Activated gamma-delta T cell treated with Interleukin-2 at 50 U/mL for 16 hours (primary cell): ENCODE results near the gene HBG1.
"Not testable (repeated sequence)": the region's sequence is repeated elsewhere in the genome, so short reads cannot be mapped to it uniquely, and the experiment has no call there.

ENCODE experiments used
- DNase-seq: peaks from one replicate; pipeline ENCODE4 v3.0.0-alpha.2; 2020

The HBG1 gene

DNA sequence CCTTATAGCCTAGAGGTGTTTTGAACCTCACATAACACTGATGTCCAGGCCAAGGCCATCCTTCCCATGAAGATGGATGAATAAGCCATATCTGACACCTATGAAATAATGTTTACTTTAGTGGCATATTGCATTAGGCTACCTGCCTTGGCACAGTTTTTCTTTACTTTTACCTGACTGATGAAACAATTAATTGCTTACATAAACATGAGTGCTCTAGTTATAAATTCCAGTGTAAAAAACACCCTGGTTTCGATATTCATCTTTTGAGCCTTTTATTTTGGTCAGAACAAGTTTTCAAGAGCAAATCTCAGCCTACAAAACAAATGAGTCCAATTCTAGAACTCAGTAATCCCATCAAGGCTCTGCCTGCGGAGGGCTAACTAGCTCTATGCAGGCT is 27.0 kb upstream of the HBG1 start:
- no peak for DNase-seq

DNA sequence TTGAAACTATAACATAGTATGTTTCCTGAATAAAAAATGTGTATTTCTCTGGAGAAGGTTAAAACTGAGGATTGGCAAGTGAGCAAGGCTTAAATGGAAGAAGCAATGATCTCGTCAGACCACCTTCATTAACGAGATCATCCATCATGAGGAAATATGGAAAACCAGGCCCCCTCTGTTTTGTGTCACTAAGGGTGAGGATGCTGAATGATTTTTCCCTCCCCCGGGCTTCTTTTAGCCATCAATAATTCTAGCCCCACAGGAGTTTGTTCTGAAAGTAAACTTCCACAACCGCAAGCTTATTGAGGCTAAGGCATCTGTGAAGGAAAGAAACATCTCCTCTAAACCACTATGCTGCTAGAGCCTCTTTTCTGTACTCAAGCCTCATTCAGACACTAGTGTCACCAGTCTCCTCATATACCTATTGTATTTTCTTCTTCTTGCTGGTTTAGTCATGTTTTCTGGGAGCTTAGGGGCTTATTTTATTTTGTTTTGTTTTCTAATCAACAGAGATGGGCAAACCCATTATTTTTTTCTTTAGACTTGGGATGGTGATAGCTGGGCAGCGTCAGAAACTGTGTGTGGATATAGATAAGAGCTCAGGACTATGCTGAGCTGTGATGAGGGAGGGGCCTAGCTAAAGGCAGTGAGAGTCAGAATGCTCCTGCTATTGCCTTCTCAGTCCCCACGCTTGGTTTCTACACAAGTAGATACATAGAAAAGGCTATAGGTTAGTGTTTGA is 25.9 kb upstream of the HBG1 start:
- DNase-seq: no peak

DNA sequence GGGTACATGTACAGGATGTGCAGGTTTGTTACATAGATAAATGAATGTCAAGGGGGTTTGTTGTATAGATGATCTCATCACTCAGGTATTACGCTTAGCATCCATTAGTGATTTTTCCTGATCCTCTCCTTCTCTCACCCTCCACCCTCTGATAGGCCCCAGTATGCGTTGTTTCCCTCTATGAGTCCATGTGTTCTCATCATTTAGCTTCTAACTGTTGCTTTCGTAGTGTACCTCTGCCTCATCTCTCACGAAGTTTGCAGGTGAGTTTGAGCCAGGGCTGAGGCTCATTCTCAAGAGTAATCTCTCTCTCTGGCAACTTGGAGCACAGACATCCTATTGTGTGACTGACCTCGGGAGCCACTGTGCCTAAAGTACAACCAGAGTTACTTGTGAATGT is 24.7 kb upstream of the HBG1 start:
- DNase-seq: no peak

DNA sequence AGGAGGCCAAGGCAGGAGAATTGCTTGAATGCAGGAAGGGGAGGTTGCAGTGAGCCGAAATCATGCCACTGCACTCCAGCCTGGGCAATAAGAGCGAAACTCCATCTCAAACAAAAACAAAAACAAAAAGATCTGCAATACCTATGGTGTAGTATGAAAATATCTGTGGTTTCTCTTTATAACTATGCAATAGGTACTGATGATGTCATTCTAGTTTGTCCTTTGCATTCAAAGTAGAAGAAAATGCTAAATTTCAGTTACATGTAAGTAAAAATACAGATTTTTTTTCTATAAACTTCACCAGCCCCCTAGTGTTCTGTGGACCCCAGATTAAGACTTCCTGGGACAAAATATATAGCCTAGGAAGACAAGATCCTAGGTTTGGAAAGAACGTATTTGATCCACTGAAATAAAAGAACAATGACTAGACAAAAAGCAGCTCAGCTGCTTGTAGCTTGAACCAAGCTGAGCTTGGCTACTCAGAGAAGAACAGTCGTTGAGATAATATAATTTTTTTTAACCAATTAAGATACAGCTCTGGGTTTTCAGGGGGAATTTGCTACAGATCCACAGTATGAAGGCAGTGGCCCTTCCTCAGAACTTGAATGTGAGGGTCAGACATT is 22.8 kb upstream of the HBG1 start:
- no peak for DNase-seq

DNA sequence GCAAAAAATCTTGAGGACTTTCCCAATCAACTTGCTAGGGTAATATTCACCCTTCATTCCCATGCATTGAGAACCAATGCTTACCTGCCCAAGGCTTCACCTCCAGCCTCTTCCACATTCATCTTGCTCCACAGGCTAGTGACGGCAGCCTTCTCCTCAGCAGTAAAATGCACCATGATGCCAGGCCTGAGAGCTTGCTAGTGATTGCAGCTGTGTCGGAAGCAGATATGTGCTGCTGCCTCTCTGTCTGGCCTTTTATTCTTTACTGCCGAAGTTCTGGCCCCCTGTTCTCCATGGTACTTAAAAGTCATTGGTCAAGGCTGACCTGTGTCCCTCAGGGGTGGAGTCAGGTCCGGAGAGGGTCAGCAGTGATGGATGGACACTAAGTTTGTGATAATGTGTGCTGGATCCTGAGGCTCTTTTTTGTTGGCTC is 20.1 kb upstream of the HBG1 start, which contains the start of gene HBE1:
HBE1 (minus strand) TSS at position 231 of the 433 bp plus-strand sequence; CDS start at position 176, 55 bp downstream.
- no peak for DNase-seq

DNA sequence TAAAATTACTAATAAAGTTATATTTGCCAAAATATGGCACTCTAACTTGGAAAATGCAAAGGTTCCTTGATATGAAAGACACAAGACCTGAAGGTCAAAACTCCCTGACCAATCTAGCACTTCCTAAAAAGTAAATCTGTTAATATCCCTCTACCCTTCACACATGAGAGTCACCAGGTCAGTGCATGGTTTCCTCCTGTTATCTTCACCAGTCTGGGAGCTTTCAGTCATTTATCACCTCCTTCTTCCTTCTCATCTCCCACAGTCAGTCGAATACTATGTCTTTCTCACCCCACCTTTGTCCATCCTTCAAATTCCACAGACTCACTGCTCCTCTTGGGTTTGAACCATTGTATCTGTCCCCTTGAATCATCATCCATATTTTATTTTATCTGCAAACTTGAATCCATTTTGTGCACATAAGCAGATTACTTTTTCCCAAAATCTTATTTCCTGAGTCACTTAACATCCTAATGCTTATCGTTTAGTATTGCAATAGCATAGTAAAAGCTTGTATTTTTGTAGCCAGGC is 17.4 kb upstream of the HBG1 start:
- no peak for DNase-seq

DNA sequence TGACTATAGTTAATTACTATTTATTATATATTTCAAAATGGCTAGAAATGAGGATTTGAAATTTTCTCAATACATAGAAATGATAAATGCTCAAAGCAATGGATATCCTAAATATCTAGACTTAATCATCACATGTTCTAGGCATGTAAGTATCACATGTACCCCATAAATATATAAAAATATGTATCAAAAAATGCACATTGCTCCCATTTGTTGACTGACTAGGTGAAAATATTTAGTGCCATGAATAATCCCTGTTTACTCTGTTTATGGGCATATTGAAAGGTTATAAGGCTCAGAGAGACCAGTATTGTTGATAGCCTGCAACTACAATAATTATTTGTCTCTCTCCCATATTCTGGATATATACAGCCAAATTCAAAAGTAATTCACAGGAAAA is 17.0 kb upstream of the HBG1 start:
- no peak for DNase-seq

DNA sequence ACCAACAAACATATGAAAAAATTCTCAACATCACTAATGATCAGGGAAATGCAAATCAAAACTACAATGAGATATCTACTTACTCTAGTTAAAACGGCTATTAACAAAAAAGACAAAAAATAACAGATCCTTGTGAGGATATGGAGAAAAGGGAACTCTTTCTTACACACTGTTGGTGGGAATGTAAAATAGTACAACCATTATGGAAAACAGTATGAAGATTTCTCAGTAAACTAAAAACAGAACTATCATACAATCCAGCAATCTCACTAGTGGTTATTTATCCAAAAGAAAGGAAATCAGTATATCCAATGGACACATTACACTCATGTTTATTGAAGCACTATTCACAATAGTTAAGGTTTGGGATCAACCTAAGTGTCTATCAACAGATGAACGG is 16.2 kb upstream of the HBG1 start:
- DNase-seq: no peak

DNA sequence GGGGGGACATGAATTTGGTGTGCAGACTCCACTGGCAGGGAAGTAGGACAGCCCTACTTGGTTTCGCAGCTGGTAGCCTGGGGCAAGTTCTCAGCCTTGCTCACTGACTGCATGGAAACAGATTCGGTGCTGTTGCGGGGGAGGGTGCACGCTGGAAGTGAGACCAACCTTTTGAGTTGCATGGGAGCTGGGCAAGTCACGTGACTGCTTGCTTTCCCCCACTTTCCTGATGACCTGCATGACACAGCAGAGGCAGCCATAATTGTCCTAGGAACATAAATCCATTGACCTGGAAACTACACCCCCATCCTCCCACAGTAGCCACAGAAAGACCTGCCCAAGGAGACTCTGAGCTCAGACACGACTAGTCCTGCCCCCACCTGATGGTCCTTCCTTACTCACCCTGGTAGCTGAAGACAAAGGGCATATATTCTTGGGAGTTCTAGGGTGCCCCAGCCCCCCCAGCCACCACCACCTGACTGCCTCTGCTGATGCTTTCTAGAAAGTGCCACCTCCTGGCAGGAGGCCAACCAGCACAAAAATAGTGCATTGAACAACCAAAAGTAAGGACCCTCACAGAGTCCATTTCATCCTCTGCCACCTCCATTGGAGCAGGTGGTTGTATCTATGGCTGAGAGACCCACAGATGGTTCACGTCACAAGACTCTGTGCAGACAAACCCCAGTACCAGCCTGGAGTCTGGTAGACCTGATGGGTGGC is 9.0 kb upstream of the HBG1 start:
- no peak for DNase-seq

DNA sequence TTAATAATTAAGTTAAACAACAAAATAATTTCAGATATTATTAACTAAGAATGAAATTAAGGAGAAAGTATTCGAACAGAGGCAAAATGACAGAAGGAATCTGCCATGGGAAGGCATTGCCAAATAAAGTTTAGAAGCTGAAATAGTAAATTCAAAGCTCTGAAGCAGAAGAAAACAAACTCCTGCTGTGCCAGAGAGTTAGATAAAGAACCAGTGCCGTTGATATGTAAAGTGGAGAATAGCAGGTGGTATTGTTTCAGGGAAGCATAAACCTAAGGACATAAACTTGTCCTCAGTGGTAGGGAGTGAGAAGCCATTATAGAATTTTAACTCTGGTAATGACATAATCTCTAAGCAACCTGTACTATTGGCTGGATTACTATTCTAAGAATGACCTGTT is 7.6 kb upstream of the HBG1 start:
- no peak for DNase-seq

DNA sequence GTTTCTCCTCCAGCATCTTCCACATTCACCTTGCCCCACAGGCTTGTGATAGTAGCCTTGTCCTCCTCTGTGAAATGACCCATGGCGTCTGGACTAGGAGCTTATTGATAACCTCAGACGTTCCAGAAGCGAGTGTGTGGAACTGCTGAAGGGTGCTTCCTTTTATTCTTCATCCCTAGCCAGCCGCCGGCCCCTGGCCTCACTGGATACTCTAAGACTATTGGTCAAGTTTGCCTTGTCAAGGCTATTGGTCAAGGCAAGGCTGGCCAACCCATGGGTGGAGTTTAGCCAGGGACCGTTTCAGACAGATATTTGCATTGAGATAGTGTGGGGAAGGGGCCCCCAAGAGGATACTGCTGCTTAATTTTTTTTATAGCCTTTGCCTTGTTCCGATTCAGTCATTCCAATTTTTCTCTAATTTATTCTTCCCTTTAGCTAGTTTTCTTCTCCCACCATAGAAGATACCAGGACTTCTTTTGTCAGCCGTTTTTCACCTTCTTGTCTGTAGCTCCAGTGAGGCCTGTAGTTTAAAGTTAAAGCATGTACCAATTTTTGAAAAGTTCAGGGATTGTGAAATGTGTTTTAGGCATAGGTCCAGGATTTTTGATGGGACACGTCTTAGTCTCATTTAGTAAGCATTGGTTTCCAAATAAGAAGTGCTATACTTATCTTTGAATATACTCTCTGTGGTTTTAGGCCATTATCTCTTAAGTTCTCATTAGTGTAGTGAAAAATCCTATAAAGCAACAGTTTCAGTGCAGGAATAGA is 5.2 kb upstream of the HBG1 start, which contains the start of gene HBG2:
HBG2 (minus strand) TSS at position 136 of the 768 bp plus-strand sequence; CDS start at position 83, 53 bp downstream.
- DNase-seq: not testable (repeated sequence)

DNA sequence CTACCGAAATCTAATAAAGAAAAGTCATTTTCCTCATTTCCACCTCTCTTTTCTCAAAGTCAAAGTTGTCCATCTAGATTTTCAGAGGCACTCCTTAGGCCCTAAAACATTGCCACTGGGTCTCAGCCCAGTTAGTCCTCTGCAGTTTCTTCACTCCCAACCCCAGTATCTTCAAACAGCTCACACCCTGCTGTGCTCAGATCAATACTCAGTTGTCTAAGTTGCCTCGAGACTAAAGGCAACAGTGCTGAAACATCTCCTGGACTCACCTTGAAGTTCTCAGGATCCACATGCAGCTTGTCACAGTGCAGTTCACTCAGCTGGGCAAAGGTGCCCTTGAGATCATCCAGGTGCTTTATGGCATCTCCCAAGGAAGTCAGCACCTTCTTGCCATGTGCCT is 4.4 kb upstream of the HBG1 start:
- not testable (repeated sequence) for DNase-seq

DNA sequence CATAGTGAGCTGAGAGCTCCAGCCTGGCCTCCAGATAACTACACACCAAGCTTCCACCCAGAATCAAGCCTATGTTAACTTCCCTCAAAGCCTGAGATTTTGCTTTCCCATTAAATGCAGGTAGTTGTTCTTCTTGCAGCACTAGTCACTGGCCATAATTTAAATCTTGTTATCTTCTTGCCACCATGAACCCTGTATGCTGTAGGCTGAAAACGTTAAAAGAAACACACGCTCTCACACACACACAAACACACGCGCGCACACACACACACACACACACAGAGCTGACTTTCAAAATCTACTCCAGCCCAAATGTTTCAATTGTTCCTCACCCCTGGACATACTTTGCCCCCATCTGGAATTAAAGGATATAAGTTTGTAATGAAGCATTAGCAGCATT is 3.8 kb upstream of the HBG1 start:
- not testable (repeated sequence) for DNase-seq

DNA sequence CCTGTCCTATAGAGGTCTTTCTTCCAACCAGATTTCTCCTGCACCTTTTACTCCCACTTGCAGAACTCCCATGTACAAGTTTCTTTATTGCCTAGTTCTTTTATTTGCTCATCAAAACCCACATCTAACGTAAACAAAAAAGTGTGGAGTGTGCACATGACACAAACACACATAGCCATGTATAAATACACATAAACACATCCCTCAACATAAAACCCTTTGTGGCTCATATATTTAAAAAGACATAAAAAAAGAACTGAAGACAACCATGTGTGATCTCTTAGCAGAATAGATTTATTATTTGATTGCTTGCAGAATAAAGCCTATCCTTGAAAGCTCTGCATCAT is 3.2 kb upstream of the HBG1 start:
- DNase-seq: no peak

DNA sequence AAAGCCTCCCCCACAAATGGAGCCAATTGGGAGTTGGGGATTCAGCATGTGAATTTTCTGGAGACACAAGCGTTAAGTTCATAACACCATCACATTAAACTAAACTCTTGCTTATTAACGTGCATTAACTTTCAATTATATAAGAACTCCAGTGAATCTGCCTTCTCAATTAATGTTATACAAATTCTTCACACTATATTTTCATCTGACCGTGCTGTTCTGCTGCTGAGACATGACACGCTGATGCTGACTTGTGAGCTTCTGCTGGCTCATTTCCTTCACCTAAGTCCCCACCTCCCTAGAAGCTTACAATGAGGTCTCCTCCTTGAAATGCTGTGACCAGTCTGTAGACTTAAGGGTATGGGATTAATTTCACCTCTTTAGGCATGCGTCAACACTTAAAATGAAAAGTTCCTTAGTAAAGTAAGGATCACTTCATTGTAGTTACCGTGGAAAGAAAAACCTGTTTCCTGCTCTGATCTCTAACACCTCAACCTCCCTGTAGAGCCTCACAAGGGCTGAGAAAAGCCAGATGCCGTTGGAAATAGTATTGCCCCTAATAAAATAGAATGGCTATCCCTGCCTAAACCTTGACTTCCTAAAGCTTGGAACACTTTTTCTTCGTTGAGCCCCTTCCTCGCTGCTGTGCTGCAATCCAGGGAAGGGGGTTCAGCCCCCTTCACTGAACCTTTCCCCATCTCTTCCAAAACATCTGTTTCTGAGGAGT is 2.7 kb upstream of the HBG1 start:
- DNase-seq: no peak

DNA sequence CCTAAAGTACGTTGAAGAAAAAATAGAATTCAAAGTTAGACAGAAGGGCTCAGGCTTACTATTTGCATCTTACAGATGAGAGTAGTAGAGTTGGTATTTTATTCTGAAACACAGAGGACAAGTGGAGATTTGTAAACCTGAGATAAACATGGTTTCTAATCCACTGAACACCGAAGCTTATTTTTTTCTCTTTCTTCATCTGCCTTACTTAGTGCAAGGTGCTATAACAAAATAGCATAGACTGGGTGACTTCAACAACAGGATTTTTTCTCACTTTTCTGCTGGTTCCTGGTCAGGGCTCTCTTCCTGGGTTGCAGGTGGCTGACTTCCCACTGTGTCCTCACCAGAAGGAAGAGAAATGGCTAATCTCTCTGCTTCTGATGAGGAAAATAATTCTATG is 2.1 kb upstream of the HBG1 start:
- DNase-seq: no peak

DNA sequence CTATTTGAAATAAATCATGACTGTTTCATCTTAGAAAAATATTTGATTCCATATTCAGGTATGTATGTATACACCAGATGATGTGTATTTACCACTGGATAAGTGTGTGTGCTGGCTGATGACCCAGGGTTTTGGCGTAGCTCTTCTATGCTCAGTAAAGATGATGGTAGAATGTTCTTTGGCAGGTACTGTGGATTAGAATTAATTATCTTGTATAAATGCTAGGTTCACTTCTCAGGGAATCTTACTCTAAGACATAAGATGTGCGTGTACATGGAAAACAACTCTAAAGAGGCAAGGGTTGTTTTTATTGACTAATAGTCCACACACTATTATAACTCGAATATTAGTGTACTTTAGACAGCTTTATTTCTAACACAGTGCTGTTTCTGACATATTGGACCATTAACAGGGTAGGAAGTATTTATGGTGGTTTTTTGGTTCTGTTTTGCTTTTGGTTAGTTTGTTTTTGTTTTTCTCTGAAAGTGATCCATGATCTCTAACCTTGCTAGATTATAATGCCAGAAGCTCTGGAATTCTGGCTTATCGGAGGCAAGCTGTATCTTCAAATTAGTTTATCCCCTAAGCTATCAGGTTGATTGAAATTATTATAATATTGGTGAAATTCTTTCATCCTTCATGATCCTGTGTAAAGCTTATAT is 1.0 kb upstream of the HBG1 start:
- no peak for DNase-seq

DNA sequence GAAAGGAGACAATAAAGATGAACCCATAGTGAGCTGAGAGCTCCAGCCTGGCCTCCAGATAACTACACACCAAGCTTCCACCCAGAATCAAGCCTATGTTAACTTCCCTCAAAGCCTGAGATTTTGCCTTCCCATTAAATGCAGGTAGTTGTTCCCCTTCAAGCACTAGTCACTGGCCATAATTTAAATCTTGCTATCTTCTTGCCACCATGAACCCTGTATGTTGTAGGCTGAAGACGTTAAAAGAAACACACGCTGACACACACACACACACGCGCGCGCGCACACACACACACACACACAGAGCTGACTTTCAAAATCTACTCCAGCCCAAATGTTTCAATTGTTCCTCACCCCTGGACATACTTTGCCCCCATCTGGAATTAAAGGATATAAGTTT is 1.2 kb downstream of the HBG1 start:
- DNase-seq: not testable (repeated sequence)

DNA sequence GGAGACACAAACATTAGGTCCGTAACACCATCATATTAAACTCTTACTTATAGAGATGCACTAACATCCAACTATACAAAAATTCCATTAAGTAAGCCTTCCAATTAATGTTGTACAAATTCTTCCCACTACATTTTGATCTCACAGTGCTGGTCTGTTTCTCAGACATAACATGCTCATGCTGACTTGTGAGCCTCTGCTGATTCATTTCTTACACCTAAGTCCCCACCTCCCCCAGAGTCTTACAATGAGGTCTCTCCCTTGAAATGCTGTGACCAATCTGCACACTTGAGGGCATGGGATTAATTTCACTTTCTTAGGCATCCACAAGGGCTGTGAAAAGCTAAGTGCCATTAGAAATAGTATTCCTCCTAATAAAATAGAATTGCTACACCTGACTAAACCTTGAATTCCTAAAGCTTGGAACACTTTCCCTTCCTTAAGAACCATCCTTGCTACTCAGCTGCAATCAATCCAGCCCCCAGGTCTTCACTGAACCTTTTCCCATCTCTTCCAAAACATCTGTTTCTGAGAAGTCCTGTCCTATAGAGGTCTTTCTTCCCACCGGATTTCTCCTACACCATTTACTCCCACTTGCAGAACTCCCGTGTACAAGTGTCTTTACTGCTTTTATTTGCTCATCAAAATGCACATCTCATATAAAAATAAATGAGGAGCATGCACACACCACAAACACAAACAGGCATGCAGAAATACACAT is 2.0 kb downstream of the HBG1 start:
- DNase-seq: no peak

DNA sequence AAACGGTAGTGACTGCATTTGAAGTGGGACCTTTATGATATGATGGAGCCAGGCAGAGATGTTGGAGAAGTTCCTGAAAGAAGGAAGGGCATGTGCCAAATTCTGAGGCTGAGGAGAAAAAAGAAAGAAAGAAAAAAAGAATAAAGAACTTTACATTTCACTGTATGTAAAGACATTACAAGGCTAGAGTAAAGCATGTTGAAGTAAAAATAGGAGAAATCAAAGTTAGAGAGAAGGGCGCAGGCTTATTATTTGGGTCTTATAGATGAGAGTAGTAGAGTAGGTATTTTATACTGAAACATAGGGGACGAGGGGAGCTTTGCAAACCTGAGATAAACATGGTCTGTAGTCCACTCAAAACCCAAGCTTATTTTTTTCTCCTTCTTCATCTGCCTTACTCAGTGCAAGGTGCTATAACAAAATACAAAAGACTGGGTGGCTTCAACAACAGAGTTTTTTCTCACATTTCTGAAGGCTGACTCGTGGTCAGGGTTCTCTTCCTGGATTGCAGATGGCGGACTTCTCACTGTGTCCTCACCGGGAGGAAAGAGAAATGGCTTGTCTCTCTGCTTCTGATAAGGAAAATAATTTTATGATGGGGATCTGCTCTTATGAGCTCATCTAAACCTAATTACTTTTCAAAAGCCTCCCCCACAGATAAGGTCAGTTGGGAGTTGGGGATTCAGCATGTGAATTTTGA is 2.7 kb downstream of the HBG1 start:
- no peak for DNase-seq
